Activated B cell treated with CpG ODN at 0.5 μM for 24 hours (primary cell): ENCODE measurements around the gene NANOGP8. TPM values are rescaled to one million over a fixed set of nuclear protein-coding genes. Genes with fewer than 3 reads are reported as not detected.
A peak's percentile ranks its signal among the peaks of the same experiment; 100 is the strongest.

ENCODE experiments used
- ATAC-seq: fragments of 200-7000 bp; cut with Tn5 transposase; one replicate; pipeline ENCODE4 v1.10.0; 2021; ENCODE audit warnings: low read depth, mild to moderate bottlenecking, moderate library complexity
- CTCF ChIA-PET: fragments of 350-600 bp; sonication (Branson Sonifier 250); formaldehyde crosslinking; loops from one replicate; lab custom pipeline; 2021; ENCODE audit warnings: antibody characterized with exemption; lab: Charles Lee
- POLR2A ChIA-PET: fragments of 350-600 bp; sonication (Branson Sonifier 250); formaldehyde crosslinking; loops from one replicate; lab custom pipeline; 2021; ENCODE audit warnings: antibody characterized with exemption; lab: Charles Lee
- DNase-seq: peaks from one replicate; pipeline ENCODE4 v3.0.0; 2022
- H3K27ac Mint-ChIP-seq: one replicate; pipeline ENCODE4 v1.8.0; 2020; ENCODE audit warnings: mixed read lengths
- H3K27me3 Mint-ChIP-seq: one replicate; pipeline ENCODE4 v1.8.0; 2021; ENCODE audit warnings: mixed read lengths
- H3K36me3 Mint-ChIP-seq: one replicate; pipeline ENCODE4 v1.8.0; 2021; ENCODE audit warnings: low read depth, mixed read lengths
- H3K4me1 Mint-ChIP-seq: one replicate; pipeline ENCODE4 v1.8.0; 2021; ENCODE audit warnings: mixed read lengths
- H3K4me3 Mint-ChIP-seq: one replicate; pipeline ENCODE4 v1.8.0; 2020; ENCODE audit warnings: mild to moderate bottlenecking, mixed read lengths
- H3K9me3 Mint-ChIP-seq: one replicate; pipeline ENCODE4 v1.8.0; 2020; ENCODE audit warnings: mixed read lengths
- CTCF ChIP-seq: fragments of 200-600 bp; IDR thresholded peaks from one replicate; pipeline ENCODE4 v1.8.0; 2022; ENCODE audit warnings: antibody characterized with exemption, mild to moderate bottlenecking
- intact Hi-C: fragments of 100-400 bp; cut with micrococcal nuclease; formaldehyde crosslinking; loops from one replicate; pipeline ENCODE4 v1.15.1; 2024
- total RNA-seq: library from RNA; stranded (reverse); gene quantifications from 2 replicates; pipeline ENCODE4 v1.2.3, GENCODE V29; 2022

NANOGP8 gene
- total RNA-seq, 1 donor from 2014 or later: 0.47 TPM

- ATAC-seq: peak; percentile 31
- H3K4me1 Mint-ChIP-seq: peaks cover 4% of the 10 kb centered on the region
- H3K27ac Mint-ChIP-seq: no peak overlapping the region
- DNase-seq: no peak
- TF ChIP-seq CTCF: no peak
- POLR2A ChIA-PET: no interaction called here
- H3K36me3 Mint-ChIP-seq: no peaks in the 10 kb centered on the region
- CTCF ChIA-PET: no interaction called here
- intact Hi-C loops: no loop called here
- peaks cover 2% of the 10 kb centered on the region for H3K27me3 Mint-ChIP-seq
- no peaks in the 10 kb centered on the region for H3K9me3 Mint-ChIP-seq
- no peak overlapping the region for H3K4me3 Mint-ChIP-seq
These were observed 41.6 kb downstream of the NANOGP8 start for GRCh38 chr15:35043373-35044095.

DNA sequence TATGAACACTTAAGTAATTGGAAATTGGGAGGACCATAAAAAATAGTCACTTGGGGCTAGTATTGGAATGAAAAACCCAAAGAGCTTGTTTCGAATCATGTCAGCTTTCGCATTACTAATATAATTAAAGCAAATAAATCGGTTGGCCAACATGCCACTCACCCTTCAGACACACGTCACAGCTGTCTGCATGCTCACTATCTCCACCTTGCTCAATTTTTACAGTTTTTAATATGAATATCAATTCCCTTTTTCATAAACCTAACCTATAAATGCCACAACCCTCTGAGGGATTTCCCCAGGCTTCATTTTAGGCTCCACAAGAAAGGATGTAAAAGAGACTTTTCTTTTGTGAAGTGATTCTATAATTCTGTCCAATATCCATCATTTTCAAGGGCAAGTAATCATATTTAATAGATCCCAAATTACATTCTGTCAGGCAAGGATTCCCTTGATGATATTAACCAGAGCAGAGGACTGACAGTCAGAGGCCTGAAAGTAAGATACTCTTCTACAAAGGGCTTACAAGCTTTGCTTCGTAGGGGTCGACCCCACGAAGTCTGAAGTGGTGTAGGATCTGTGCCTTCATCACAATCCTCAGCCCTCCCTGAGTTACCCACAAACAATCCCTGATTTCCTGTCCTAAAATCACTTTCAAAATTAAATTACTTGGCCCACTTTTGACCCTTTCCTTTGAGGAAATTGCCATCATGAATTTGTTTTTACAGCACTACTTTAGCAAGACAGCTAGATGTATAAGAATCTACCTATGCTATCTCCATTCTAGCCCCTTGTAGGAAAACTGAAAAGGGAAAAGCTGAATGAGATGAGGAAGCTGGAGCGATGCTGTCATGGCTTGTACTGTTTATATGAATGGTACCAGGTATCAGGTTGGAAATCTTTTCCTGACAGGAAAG lies 44.5 kb downstream of the NANOGP8 start:
- TF ChIP-seq CTCF: no peak
- ChIA-PET POLR2A (no interaction called here), CTCF (no interaction called here)
- DNase-seq: no peak
- Mint-ChIP-seq H3K27me3 (peaks cover 2% of the 10 kb centered on the region), H3K4me1 (peaks cover 4% of the 10 kb centered on the region), H3K4me3 (no peak overlapping the region), H3K9me3 (no peaks in the 10 kb centered on the region), H3K36me3 (no peaks in the 10 kb centered on the region), H3K27ac (no peak overlapping the region)
- intact Hi-C loops: no loop called here
- ATAC-seq: no peak

- peaks cover 4% of the 10 kb centered on the region for H3K4me1 Mint-ChIP-seq
- H3K9me3 Mint-ChIP-seq: no peaks in the 10 kb centered on the region
- no peak overlapping the region for H3K4me3 Mint-ChIP-seq
- POLR2A ChIA-PET: no interaction called here
- peaks cover 2% of the 10 kb centered on the region for H3K27me3 Mint-ChIP-seq
- CTCF ChIA-PET: no interaction called here
- ATAC-seq (no peak), DNase-seq (no peak)
- H3K27ac Mint-ChIP-seq: no peak overlapping the region
- intact Hi-C loops: no loop called here
- TF ChIP-seq CTCF: no peak
- H3K36me3 Mint-ChIP-seq: no peaks in the 10 kb centered on the region
These were observed 46.3 kb downstream of the NANOGP8 start for GRCh38 chr15:35038626-35039451.

Other genes starting within 250 kb of the NANOGP8 start
- gene AQR, start 115.6 kb downstream of the NANOGP8 start, total RNA-seq: 43.3 and 48.6 TPM in 2 replicates
- 46.8 TPM in 2 replicates for gene ZNF770, start 97.0 kb downstream of the NANOGP8 start, total RNA-seq